ENCODE measurements around the gene CLN6. TPM values are rescaled to one million over a fixed set of nuclear protein-coding genes. Genes with fewer than 3 reads are reported as not detected.

CLN6 gene
- total RNA-seq: 10 to 100 TPM; 11.3 to 16.8 TPM
- 1 to 10 TPM; 5.3 to 8.2 TPM for polyA plus RNA-seq
- long read RNA-seq, donor 1, transcript CLN6-201 (7 exons, 2,243 nt): major isoform, 8 of 14 reads
- long read RNA-seq, donor 1, partial matches to known transcripts: 1 of 14 reads
- long read RNA-seq, donor 1, other reads (novel, unspliced or antisense): 2 of 14 reads
- long read RNA-seq, donor 2, partial matches to known transcripts: 0 of 4 reads
- long read RNA-seq, donor 2, other reads (novel, unspliced or antisense): 4 of 4 reads

GRCh38 chr15:68229386-68230156 is at the start of gene CLN6:
TSS of gene CLN6 (minus strand) at chr15:68229728. CDS start at chr15:68229584, 144 bp downstream.
- peak; percentile 90 to 94 for DNase-seq
- WGBS, 2 donors: 0 to 1% methylated on average over 30 to 82 of the region's 82 CpGs
- no peak within 1 kb of the TSS for H3K27ac ChIP-seq (ENCODE audit: low read depth in 1 of 2, low read length in 2 of 2)
- H3K27me3 ChIP-seq (ENCODE audit: control insufficient read depth in 1 of 2, insufficient read depth in 2 of 2, low read length in 1 of 2): no peaks in the 10 kb centered on the region
- H3K36me3 ChIP-seq (ENCODE audit: control insufficient read depth in 1 of 2, insufficient read depth in 2 of 2, low read length in 1 of 2): no peaks in the 10 kb centered on the region
- no peaks in the 10 kb centered on the region for H3K9me3 ChIP-seq (ENCODE audit: control insufficient read depth, low read length)
- ATAC-seq (ENCODE audit: low FRiP score): peak; percentile 96
- H3K4me1 ChIP-seq (ENCODE audit: control insufficient read depth in 1 of 2, insufficient read depth in 2 of 2, low read length in 2 of 2): no peaks in the 10 kb centered on the region
- intact Hi-C loops (cut with DNase I): no loop called here
- H3K4me3 ChIP-seq (ENCODE audit: low read length in 2 of 2): peak within 1 kb of the TSS; percentile 71 to 81

- peaks cover 2 to 7% of the 10 kb centered on the region in 2 donors for H3K4me1 ChIP-seq (ENCODE audit: control insufficient read depth in 1 of 2, insufficient read depth in 2 of 2, low read length in 2 of 2)
- no peaks in the 10 kb centered on the region for H3K9me3 ChIP-seq (ENCODE audit: control insufficient read depth, low read length)
- H3K27me3 ChIP-seq (ENCODE audit: control insufficient read depth in 1 of 2, insufficient read depth in 2 of 2, low read length in 1 of 2): no peaks in the 10 kb centered on the region
- DNase-seq (peak in 1 of 2 donors; percentile 80), ATAC-seq (ENCODE audit: low FRiP score) (peak; percentile 1)
- 1% methylated on average over 23 of the region's 23 CpGs for WGBS, 2 donors
- H3K4me3 ChIP-seq (ENCODE audit: low read length in 2 of 2): peak overlapping the region; percentile 67 to 84
- intact Hi-C loops (cut with DNase I): no loop called here
- H3K36me3 ChIP-seq (ENCODE audit: control insufficient read depth in 1 of 2, insufficient read depth in 2 of 2, low read length in 1 of 2): no peaks in the 10 kb centered on the region
- peak overlapping the region; percentile 80 to 95 for H3K27ac ChIP-seq (ENCODE audit: low read depth in 1 of 2, low read length in 2 of 2)
Observed at GRCh38 chr15:68278595-68279405, 49.3 kb upstream of the CLN6 start.

DNA sequence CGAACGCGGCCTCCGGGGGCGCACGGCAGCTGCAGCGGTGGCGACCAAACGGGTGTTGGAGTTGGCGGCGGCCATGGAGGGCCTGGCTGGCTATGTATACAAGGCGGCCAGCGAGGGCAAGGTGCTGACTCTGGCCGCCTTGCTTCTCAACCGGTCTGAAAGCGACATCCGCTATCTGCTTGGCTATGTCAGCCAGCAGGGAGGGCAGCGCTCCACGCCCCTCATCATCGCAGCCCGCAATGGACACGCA is 48.7 kb upstream of the CLN6 start:
- ATAC-seq (ENCODE audit: low FRiP score) (no peak), DNase-seq (no peak)
- 0 to 1% methylated on average over 22 of the region's 22 CpGs for WGBS, 2 donors
- no peaks in the 10 kb centered on the region for H3K27me3 ChIP-seq (ENCODE audit: control insufficient read depth in 1 of 2, insufficient read depth in 2 of 2, low read length in 1 of 2)
- peak overlapping the region; percentile 80 to 95 for H3K27ac ChIP-seq (ENCODE audit: low read depth in 1 of 2, low read length in 2 of 2)
- peaks cover 2 to 9% of the 10 kb centered on the region in 2 donors for H3K4me1 ChIP-seq (ENCODE audit: control insufficient read depth in 1 of 2, insufficient read depth in 2 of 2, low read length in 2 of 2)
- intact Hi-C loops (cut with DNase I): no loop called here
- H3K36me3 ChIP-seq (ENCODE audit: control insufficient read depth in 1 of 2, insufficient read depth in 2 of 2, low read length in 1 of 2): no peaks in the 10 kb centered on the region
- no peaks in the 10 kb centered on the region for H3K9me3 ChIP-seq (ENCODE audit: control insufficient read depth, low read length)
- peak overlapping the region; percentile 67 to 84 for H3K4me3 ChIP-seq (ENCODE audit: low read length in 2 of 2)

DNA sequence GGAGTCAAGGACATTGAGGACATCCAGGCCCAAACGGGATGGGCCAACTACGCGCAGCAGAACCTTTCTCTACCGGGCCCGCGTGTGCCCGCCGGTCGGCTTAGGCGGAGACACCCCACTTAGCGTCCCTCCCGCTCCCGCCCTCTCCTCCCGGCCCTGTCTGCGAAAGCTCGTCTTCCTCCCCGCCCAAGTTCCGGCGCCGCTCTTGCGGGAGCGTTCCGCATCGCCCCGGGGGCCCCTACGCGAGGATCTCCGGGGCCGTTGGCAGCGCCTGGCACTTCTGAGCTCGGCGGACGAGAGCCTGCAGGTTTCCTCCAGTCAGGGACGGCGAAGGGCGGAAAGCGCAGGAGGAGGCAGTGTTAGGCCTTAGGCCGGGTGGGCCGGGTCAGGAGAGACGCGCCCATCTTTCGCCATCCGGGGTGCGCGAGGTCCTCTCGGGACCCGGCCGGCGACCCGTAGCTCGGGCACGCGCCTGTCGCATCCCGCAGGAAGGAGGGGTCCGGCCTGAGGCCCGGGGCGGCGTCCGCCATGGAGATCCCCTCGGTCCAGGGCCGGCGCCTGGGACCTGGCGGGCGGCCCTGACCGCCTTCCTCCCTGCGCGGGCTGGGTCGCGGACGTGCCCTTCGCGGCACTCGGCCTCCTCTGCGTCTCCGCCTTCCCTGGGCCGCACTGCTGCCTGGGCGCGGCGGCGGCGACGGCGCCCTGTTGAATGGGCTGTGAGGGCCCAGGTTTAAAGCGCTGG is 48.2 kb upstream of the CLN6 start, which contains the start of gene FEM1B:
Gene FEM1B, plus strand, starts transcription at position 143 of the 742 bp plus-strand sequence. CDS start 673 bp downstream, outside the sequence.
- intact Hi-C loops (cut with DNase I): no loop called here
- 0% methylated on average over 67 to 85 of the region's 85 CpGs for WGBS, 2 donors
- peaks cover 2 to 10% of the 10 kb centered on the region in 2 donors for H3K4me1 ChIP-seq (ENCODE audit: control insufficient read depth in 1 of 2, insufficient read depth in 2 of 2, low read length in 2 of 2)

GRCh38 chr15:68277131-68277602 is 47.6 kb upstream of the CLN6 start:
- 0 to 1% methylated on average over 25 of the region's 25 CpGs for WGBS, 2 donors
- H3K9me3 ChIP-seq (ENCODE audit: control insufficient read depth, low read length): no peaks in the 10 kb centered on the region
- H3K4me3 ChIP-seq (ENCODE audit: low read length in 2 of 2): peak overlapping the region; percentile 46 to 84
- H3K4me1 ChIP-seq (ENCODE audit: control insufficient read depth in 1 of 2, insufficient read depth in 2 of 2, low read length in 2 of 2): peaks cover 6 to 10% of the 10 kb centered on the region in 2 donors
- no peaks in the 10 kb centered on the region for H3K36me3 ChIP-seq (ENCODE audit: control insufficient read depth in 1 of 2, insufficient read depth in 2 of 2, low read length in 1 of 2)
- peak overlapping the region; percentile 34 to 97 for H3K27ac ChIP-seq (ENCODE audit: low read depth in 1 of 2, low read length in 2 of 2)
- intact Hi-C loops (cut with DNase I): no loop called here
- DNase-seq (peak in 1 of 2 donors; percentile 69), ATAC-seq (ENCODE audit: low FRiP score) (peak; percentile 44)
- no peaks in the 10 kb centered on the region for H3K27me3 ChIP-seq (ENCODE audit: control insufficient read depth in 1 of 2, insufficient read depth in 2 of 2, low read length in 1 of 2)

More for the DNA sequence above, 48.2 kb upstream of the CLN6 start, which contains the start of gene FEM1B:
- Histone ChIP-seq H3K27me3 (ENCODE audit: control insufficient read depth in 1 of 2, insufficient read depth in 2 of 2, low read length in 1 of 2) (no peaks in the 10 kb centered on the region), H3K9me3 (ENCODE audit: control insufficient read depth, low read length) (no peaks in the 10 kb centered on the region), H3K36me3 (ENCODE audit: control insufficient read depth in 1 of 2, insufficient read depth in 2 of 2, low read length in 1 of 2) (no peaks in the 10 kb centered on the region), H3K27ac (ENCODE audit: low read depth in 1 of 2, low read length in 2 of 2) (peak within 1 kb of the TSS; percentile 80 to 97), H3K4me3 (ENCODE audit: low read length in 2 of 2) (peak within 1 kb of the TSS; percentile 67 to 84)
- DNase-seq (peak; percentile 94 to 95), ATAC-seq (ENCODE audit: low FRiP score) (peak; percentile 97)

DNA sequence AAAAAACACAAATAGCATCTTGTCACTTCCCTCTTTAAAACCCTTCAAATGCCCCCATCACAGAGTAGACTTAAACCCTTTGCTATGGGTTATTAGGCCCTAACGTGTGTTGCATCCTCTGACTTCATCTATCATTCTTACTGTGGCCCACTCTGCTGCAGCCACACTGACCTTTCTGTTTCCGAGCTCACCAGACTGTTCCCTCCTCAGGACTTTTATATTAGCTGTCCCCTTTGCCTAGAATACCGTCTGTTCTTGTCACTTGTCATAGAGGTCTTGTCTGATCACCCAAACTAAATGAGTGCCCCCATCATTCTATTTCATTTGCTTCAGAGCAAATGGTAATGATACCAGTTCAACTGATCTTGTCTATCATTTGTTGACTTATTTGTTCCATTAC is 47.1 kb upstream of the CLN6 start:
- Histone ChIP-seq H3K4me1 (ENCODE audit: control insufficient read depth in 1 of 2, insufficient read depth in 2 of 2, low read length in 2 of 2) (peaks cover 7 to 10% of the 10 kb centered on the region in 2 donors), H3K27ac (ENCODE audit: low read depth in 1 of 2, low read length in 2 of 2) (peak overlapping the region; percentile 34 to 97), H3K27me3 (ENCODE audit: control insufficient read depth in 1 of 2, insufficient read depth in 2 of 2, low read length in 1 of 2) (no peaks in the 10 kb centered on the region), H3K36me3 (ENCODE audit: control insufficient read depth in 1 of 2, insufficient read depth in 2 of 2, low read length in 1 of 2) (no peaks in the 10 kb centered on the region), H3K4me3 (ENCODE audit: low read length in 2 of 2) (no peak overlapping the region), H3K9me3 (ENCODE audit: control insufficient read depth, low read length) (no peaks in the 10 kb centered on the region)
- DNase-seq (no peak), ATAC-seq (ENCODE audit: low FRiP score) (no peak)
- WGBS, 2 donors: 8 to 12% methylated on average over 3 of the region's 3 CpGs
- intact Hi-C loops (cut with DNase I): no loop called here

DNA sequence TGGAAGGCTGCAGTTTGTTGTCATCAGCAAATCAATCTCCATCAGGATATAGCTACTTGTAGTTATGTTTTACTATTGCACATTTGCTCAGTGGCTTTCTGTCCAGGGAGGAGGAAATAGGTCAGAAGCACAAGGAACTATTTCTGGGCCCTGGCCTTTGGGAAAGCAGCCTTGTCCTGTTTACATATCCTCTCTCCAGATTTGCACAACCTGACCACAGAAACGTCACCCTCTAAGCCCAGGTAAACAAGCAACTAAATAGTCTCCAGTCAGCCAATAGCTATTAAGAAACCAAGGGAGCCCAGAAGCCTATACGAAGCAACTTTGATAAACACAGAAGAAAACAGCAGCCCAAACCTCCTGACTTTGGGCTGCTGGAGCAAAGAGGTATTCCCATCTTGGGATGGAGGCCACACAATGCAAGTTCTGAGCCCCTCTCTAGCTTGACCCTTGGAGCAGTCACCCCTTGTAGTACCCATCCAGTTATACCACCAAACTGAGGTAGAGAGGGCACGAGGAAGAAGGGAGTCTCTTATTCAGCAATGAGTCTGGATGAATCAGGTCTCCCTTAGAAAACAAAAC is 45.7 kb upstream of the CLN6 start:
- no peaks in the 10 kb centered on the region for H3K36me3 ChIP-seq (ENCODE audit: control insufficient read depth in 1 of 2, insufficient read depth in 2 of 2, low read length in 1 of 2)
- H3K4me3 ChIP-seq (ENCODE audit: low read length in 2 of 2): no peak overlapping the region
- DNase-seq (no peak), ATAC-seq (ENCODE audit: low FRiP score) (no peak)
- intact Hi-C loops (cut with DNase I): no loop called here
- peaks cover 9 to 10% of the 10 kb centered on the region in 2 donors for H3K4me1 ChIP-seq (ENCODE audit: control insufficient read depth in 1 of 2, insufficient read depth in 2 of 2, low read length in 2 of 2)
- H3K27ac ChIP-seq (ENCODE audit: low read depth in 1 of 2, low read length in 2 of 2): peak overlapping the region; percentile 21 to 32
- 61 to 70% methylated on average over 3 of the region's 3 CpGs for WGBS, 2 donors
- no peaks in the 10 kb centered on the region for H3K9me3 ChIP-seq (ENCODE audit: control insufficient read depth, low read length)
- H3K27me3 ChIP-seq (ENCODE audit: control insufficient read depth in 1 of 2, insufficient read depth in 2 of 2, low read length in 1 of 2): no peaks in the 10 kb centered on the region
